ENCODE measurements around the gene FAH. TPM values are rescaled to one million over a fixed set of nuclear protein-coding genes. Genes with fewer than 3 reads are reported as not detected.

Gene FAH
- total RNA-seq, 6 donors from 2014 or later, result 14.0 to 46.1 (median 34.5) TPM

- no peak overlapping the region for H3K27ac ChIP-seq
- H3K36me3 ChIP-seq, result peaks cover 0 to 62% (median 14%) of the 10 kb centered on the region in 4 donors
- no peaks in the 10 kb centered on the region for H3K9me3 ChIP-seq
- WGBS, 2 donors, result 76 to 78% methylated on average over 2 of the region's 2 CpGs
- no peaks in the 10 kb centered on the region for H3K4me1 ChIP-seq
- no peak overlapping the region for H3K4me3 ChIP-seq
- ATAC-seq (ENCODE audit: low FRiP score in 2 of 2), result no peak
- TF ChIP-seq POLR2A (IDR thresholded peaks at IDR 0.05) (no peak), CTCF (IDR thresholded peaks at IDR 0.05) (no peak), EP300 (IDR thresholded peaks at IDR 0.05) (no peak), POLR2AphosphoS5 (IDR thresholded peaks at IDR 0.05) (no peak)
- DNase-seq, result no peak
- H3K27me3 ChIP-seq, result no peaks in the 10 kb centered on the region
These were observed 24.9 kb upstream of the FAH start for GRCh38 chr15:80127911-80128310.

DNA sequence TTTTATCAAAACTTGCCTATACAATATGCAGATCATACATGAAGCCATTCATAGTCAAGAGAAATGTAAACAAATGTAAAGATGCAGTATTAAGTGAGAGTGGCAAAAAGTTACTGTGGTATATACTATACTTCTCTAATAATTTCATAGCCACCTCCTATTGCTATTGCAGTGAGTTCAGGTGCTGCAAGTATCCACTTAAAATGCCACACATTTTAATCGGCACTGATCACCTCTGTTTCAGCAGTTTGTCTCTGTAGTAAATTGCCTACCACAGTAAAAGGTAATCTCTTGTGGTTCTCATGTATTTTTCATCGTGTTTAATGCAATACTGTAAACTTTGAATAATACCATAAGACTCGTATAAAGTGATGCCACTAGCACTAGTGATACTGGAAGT, 20.4 kb upstream of the FAH start:
- Histone ChIP-seq H3K27ac (no peak overlapping the region), H3K9me3 (no peaks in the 10 kb centered on the region), H3K36me3 (peaks cover 4 to 54% (median 10%) of the 10 kb centered on the region in 4 donors), H3K4me1 (no peaks in the 10 kb centered on the region), H3K4me3 (no peak overlapping the region), H3K27me3 (no peaks in the 10 kb centered on the region)
- DNase-seq (no peak), ATAC-seq (ENCODE audit: low FRiP score in 2 of 2) (no peak)
- WGBS, 2 donors, result 88 to 96% methylated on average over 3 of the region's 3 CpGs
- TF ChIP-seq POLR2AphosphoS5 (IDR thresholded peaks at IDR 0.05) (no peak), CTCF (IDR thresholded peaks at IDR 0.05) (no peak), EP300 (IDR thresholded peaks at IDR 0.05) (no peak), POLR2A (IDR thresholded peaks at IDR 0.05) (no peak)

DNA sequence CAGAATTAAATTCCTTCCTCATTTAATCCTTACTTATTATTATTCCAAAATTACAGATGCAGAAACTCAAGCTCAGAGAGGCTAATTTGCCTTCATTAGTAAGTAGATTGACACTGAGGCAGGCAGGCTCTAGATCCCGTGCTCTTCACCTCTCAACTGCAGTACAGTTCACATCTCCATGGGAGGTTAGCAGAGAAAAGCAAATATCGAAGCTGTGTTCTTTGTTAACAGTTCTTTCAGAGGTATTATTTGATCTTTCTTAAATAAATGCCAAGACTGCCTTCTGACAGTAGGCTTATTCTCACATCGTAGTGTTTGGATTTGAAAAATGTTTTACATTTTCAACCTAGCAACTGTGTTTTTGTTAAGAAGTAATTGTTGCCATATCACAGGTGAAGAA, 15.9 kb upstream of the FAH start:
- DNase-seq (no peak), ATAC-seq (ENCODE audit: low FRiP score in 2 of 2) (no peak)
- Histone ChIP-seq H3K36me3 (peaks cover 4 to 40% (median 8%) of the 10 kb centered on the region in 4 donors), H3K4me1 (no peaks in the 10 kb centered on the region), H3K9me3 (no peaks in the 10 kb centered on the region), H3K27ac (no peak overlapping the region), H3K4me3 (no peak overlapping the region), H3K27me3 (no peaks in the 10 kb centered on the region)
- 76 to 83% methylated on average over 3 of the region's 3 CpGs for WGBS, 2 donors
- TF ChIP-seq POLR2A (IDR thresholded peaks at IDR 0.05), result no peak
- no peak for TF ChIP-seq EP300 (IDR thresholded peaks at IDR 0.05)
- no peak for TF ChIP-seq CTCF (IDR thresholded peaks at IDR 0.05)
- TF ChIP-seq POLR2AphosphoS5 (IDR thresholded peaks at IDR 0.05), result no peak

- DNase-seq, result no peak
- 75 to 93% methylated on average over 3 of the region's 3 CpGs for whole genome bisulfite sequencing, 2 donors
These were observed 13.8 kb upstream of the FAH start for GRCh38 chr15:80138961-80139360.

More at GRCh38 chr15:80138961-80139360, 13.8 kb upstream of the FAH start:
- Histone ChIP-seq H3K27me3 (no peaks in the 10 kb centered on the region), H3K36me3 (peaks cover 4 to 26% (median 5%) of the 10 kb centered on the region in 4 donors), H3K9me3 (no peaks in the 10 kb centered on the region), H3K27ac (no peak overlapping the region), H3K4me3 (no peak overlapping the region), H3K4me1 (no peaks in the 10 kb centered on the region)
- TF ChIP-seq POLR2AphosphoS5 (IDR thresholded peaks at IDR 0.05), result no peak
- no peak for TF ChIP-seq EP300 (IDR thresholded peaks at IDR 0.05)
- TF ChIP-seq CTCF (IDR thresholded peaks at IDR 0.05), result no peak
- no peak for TF ChIP-seq POLR2A (IDR thresholded peaks at IDR 0.05)
- ATAC-seq (ENCODE audit: low FRiP score in 2 of 2), result no peak
